ENCODE data around the gene TBCD.
"Not testable (repeated sequence)": the region's sequence is repeated elsewhere in the genome, so short reads cannot be mapped to it uniquely, and the experiment has no call there.

TBCD gene

DNA sequence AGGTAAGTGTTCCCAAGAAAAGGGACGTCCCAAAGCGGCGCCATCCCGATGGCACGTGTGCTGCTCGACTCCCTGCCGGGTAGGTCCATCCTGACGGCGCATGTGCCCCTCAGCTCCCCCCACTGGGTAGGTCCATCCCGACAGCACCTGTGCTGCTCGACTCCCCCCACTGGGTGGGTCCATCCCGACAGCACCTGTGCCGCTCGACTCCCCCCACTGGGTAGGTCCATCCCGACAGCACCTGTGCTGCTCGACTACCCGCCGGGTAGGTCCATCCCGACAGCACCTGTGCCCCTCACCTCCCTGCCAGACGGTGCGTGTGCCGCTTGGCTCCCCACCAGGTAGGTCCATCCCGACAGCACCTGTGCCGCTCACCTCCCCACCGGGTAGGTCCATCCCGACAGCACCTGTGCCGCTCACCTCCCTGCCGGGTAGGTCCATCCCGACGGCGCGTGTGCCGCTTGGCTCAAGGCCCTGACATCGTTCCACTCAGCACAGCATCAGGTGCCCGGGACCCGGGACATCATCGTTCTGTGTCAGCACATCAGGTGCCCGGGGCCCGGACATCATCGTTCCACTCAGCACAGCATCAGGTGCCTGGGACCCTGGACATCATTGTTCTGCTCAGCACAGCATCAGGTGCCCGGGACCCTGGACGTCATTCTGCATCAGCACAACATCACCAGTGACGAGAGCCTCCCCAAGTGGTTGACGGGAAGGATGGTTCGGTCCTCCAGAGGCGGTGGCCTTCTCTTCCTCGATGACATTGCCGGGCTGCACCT, 22.2 kb upstream of the TBCD start:
- DNase-seq (ENCODE audit: low read depth), result no peak

DNA sequence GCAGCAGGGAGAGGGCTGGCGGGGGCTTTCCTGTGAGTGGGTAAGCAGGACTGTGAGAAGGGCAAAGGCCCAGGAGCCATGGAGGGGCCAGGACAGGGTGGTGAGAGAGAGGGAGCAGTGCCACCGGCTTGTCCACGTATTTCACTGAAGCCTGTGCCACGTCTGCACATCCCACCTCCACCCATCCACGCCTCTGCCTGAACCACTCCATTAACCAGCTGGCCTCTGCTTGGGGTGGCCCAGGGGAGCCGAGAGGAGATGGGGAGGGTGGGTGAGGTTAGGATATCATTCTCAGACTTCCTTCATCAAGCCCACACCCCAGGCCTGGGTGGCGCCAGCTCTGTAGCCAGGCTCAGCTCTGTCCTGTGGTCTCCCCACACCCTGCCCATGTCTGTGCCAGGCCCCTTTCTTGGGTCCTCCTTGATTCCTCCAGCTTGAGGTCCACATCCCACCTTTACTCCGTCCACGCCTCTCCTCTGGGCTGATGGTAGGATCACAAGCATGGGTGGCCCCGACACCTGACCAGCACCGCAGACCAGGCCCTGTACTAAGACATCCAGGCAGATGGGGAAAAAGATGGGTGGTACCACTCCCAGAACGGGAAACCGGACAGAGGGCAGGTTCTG, 19.6 kb upstream of the TBCD start:
- no peak for DNase-seq (ENCODE audit: low read depth)

DNA sequence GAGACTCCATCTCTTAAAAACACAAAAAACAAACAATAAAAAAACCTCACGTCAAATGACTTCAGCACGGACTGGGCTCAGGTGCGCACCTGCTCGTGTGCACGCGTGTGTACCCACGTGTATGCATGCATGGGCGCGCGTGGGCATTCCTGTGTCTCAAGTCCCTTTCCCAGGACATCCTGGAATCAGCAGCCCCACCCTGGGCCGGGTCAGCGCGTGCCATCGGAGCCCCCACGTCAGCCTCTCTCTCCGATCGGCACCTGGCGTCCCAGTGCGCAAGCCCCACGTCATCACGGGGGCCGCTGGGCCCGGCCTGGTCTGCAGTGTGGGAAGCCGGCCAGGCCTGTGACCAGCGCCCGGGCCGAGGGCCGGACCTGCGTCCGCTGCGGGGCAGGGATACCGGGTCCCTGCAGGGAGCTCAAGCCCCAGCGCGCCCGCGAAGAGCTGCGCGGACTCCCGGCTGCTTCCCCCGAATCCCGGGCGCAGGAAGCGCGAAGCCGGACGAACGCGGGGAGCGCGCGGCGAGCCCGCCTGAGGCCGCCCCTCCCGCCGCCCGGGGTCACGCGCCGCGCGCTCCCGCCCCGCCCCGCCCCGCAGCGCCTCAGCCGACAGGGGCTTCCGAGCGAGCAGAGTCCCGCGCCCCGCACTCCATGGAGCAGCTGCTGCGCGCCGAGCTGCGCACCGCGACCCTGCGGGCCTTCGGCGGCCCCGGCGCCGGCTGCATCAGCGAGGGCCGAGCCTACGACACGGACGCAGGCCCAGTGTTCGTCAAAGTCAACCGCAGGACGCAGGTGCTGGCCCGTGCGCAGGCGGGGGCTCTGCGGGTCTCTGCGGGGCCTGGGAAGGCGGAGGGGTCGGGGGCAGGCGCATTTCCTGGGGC, 16.6 kb upstream of the TBCD start, which contains the start of gene FN3K:
Gene FN3K, plus strand, starts transcription at position 629 of the 880 bp plus-strand sequence. Its CDS starts 22 bp downstream, at position 651.
- no peak for DNase-seq (ENCODE audit: low read depth)

DNA sequence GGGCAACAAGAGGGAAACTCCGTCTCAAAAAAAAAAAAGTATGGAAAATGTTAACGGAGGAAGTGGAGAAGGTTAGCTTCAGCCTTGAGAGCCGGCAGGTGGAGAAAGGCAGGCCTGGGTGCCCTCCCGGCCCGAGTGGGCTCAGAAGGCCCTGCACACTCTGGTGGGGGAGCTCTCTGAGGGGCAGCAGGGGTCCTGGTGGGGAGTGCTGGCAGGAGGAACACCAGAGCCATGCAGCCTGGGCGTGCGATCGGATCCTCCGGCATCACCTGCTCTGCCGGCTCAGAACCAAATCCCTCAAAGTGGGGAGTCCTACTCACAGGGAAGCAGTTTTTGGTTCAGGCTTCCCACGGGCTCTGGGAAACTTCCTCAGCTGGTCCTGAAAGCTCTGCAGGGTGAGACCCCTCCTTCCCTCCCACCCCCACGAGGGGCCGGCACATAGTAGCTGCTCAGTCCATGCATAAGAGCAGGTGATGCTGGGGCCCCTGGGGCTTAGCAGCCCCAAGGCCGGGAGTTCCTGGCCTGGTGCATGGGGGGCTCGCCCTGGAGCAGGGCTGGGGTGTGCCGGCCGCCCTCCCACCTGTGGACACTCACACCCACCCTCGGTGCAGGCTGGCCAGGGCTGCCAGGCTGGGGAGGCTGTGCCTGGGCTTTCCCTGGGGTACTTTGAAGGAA, 15.2 kb upstream of the TBCD start:
- no peak for DNase-seq (ENCODE audit: low read depth)

DNA sequence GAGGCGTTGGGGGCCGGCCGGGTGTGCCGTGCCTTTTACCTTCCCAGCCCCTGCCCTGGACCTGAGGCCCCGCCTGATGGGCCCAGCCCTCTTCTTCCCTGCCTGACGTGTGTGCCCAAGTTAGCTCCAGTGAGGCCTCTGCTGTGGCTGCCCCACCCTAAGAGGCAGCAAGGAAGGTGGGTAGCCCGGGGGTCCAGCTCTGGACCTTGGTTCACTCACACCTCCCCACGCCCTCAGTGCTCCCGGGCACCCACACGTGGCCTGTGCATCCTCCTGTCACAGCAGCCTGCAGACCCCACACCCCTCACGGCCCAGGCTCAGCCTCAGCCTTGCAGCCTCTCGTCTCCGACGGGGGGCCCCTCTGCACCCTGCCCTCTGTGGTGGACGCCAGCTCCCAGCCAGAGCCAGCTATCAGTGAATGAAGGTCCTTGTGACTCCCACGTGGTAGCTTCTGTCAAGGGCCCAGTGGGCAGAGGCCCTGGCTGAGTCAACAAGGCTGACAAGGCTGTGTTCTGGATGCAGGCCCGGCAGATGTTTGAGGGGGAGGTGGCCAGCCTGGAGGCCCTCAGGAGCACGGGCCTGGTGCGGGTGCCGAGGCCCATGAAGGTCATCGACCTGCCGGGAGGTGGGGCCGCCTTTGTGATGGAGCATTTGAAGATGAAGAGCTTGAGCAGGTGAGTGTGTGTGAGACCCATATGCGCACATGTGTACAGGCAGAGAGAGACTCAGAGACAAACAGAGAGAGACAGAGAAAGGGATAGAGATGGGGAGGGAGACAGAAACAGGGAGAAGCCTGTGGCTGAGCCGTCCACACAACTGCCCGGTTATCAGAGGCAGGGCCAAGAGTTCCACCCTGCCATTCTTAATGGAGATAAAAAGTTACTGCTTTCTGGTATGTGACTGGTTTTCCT, 13.6 kb upstream of the TBCD start:
- no peak for DNase-seq (ENCODE audit: low read depth)

DNA sequence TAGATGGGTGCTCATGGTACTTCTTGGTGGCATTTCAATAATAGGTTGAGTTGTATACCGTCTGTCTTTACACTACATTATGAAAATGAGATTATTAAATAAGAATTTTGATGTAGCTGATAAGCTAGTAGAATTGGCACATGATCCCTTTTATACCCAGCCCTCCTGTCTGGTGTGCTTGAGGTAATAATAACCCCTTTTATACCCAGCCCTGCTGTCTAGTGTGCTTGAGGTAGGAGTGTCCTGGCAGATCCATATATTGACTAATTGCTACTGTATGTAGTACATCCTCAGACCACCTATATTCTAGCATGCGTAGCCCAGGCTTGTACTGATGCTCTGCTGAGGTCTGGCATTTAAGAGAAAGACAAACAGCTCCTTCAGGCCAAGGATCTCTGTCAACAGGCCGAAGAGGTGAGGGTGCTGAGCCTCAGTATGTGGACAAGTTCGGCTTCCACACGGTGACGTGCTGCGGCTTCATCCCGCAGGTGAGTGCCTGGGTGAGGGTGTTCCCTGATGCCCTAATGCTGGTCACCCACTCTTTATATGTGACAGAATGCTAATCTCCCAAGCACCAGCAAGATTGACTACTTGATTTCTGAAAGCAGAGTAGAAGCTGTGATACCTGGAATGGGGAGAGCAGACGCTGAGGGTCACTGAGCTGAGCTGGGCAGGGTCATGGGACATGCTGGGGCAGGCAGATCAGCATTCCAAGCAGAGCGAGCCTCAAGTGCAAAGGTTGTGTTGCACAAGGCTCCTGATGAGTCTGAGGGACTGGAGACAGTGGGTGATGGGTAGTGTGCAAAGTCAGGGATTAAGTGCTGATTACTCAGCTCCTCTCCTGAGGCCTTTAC, 10.7 kb upstream of the TBCD start:
- DNase-seq (ENCODE audit: low read depth), result no peak

DNA sequence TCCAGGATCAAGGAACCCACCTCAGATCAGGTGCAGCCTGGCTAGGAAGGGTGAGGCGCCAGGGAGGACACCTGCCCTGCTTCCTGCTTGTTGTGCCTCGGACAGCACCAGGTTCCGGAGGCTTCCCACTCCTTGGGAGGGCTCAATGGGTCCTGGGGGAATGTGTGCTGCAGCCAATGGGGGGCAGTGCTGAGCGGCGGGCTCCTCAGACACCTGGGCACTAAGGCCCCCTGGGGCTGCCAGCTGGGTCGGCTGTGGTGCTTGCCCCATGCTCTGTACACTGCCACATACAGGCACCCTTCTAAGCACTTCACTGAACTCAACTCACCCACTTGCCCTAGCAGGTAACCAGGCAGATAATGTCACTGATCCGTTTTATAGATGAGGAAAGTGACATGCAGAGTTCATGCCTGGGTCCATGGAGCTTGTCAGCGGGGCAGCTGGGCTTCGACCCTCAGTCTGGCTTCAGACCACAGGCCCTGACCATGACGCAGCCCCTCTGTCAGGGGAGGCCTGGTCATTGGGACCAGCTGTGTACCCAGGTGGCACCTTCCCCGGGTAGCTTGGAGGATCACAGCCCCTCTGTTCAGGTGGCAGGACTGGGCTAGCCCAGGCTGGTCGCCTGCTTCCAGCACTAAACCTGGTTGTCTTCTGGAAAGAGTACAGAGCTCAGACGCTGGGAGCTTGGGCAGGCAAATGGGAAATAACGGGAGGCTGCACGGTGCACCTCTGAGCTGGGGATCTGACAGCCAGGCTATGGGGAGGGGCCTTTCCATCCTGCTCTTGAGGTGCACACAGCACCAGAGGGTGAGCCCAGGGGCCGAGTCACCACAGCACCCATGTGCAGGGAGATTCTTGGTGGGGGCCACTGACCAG, 8.3 kb upstream of the TBCD start:
- DNase-seq (ENCODE audit: low read depth), result no peak

DNA sequence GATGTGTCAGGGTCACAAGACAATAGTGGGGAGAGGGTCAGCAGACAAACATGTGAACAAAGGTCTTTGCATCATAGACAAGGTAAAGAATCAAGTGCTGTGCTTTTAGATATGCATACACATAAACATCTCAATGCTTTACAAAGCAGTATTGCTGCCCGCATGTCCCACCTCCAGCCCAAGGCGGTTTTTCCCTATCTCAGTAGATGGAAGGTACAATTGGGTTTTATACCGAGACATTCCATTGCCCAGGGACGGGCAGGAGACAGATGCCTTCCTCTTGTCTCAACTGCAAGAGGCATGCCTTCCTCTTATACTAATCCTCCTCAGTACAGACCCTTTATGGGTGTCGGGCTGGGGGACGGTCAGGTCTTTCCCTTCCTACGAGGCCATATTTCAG, 7.1 kb upstream of the TBCD start:
- DNase-seq (ENCODE audit: low read depth), result not testable (repeated sequence)

DNA sequence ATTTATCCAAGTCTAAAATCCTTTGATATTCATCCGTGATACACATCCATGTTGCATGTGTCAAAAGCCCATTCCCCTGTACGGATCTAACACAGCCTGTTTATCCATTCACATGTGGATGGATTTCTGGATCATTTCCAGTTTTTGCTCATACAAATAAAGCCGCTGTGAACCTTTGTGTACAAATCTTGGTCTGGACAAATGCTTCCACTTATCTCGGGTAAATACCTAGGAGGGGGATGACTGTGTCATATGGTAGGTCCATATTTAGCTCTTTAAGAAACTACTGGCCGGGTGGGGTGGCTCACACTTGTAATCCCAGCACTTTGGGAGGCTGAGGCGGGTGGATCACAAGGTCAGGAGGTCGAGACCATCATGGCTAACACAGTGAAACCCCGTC, 6.3 kb upstream of the TBCD start:
- DNase-seq (ENCODE audit: low read depth), result no peak

DNA sequence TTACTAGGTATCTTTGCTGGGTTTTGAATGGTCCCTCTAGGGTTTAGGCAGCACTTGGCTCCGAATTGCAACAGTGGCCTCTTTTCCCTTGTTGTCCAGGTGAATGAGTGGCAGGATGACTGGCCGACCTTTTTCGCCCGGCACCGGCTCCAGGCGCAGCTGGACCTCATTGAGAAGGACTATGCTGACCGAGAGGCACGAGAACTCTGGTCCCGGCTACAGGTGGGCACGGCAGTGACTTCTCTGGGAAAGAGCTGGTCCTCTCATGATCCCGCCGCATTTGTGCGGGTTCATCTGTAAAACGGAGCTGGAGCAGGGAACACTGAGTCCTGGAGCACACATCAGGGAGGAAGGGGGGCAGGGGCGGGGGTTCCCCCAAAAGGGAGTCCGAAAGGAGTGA, 3.1 kb upstream of the TBCD start:
- DNase-seq (ENCODE audit: low read depth), result no peak

DNA sequence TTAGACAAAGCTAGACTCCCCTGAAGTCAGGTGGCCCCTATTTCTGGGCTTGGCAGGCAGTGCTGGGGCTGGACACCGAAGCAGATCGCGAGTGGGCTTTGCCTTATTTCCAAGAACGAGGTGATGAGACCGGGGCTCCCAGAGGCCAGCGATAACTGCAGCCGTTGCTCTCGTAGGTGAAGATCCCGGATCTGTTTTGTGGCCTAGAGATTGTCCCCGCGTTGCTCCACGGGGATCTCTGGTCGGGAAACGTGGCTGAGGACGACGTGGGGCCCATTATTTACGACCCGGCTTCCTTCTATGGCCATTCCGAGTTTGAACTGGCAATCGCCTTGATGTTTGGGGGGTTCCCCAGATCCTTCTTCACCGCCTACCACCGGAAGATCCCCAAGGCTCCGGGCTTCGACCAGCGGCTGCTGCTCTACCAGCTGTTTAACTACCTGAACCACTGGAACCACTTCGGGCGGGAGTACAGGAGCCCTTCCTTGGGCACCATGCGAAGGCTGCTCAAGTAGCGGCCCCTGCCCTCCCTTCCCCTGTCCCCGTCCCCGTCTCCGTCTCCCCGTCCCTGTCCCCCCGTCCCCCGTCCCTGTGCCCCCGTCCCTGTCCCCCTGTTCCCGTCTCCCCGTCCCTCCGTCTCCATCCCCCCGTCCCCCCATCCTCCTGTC, 1.5 kb upstream of the TBCD start:
- no peak for DNase-seq (ENCODE audit: low read depth)

DNA sequence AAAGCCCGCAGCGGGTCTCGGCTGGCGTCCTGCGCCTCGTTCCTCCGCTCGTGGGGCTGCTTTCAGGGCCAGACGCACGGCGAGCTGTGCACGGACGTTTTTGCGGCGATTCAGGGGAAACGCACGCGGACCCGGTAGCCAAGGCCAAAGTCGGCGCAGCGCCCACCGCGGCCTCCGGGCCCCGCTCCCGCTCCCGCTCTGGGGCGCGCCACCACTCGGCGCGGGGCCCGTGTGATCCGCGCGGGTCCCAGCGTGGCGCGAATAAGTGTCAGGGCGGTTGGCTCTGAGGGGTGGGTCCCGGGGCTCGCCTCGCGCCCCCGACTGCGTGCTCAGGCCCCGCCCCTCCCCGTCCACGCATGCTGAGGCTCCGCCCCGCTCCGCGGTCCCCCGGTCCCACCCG, 694 bp upstream of the TBCD start:
- DNase-seq (ENCODE audit: low read depth), result no peak

DNA sequence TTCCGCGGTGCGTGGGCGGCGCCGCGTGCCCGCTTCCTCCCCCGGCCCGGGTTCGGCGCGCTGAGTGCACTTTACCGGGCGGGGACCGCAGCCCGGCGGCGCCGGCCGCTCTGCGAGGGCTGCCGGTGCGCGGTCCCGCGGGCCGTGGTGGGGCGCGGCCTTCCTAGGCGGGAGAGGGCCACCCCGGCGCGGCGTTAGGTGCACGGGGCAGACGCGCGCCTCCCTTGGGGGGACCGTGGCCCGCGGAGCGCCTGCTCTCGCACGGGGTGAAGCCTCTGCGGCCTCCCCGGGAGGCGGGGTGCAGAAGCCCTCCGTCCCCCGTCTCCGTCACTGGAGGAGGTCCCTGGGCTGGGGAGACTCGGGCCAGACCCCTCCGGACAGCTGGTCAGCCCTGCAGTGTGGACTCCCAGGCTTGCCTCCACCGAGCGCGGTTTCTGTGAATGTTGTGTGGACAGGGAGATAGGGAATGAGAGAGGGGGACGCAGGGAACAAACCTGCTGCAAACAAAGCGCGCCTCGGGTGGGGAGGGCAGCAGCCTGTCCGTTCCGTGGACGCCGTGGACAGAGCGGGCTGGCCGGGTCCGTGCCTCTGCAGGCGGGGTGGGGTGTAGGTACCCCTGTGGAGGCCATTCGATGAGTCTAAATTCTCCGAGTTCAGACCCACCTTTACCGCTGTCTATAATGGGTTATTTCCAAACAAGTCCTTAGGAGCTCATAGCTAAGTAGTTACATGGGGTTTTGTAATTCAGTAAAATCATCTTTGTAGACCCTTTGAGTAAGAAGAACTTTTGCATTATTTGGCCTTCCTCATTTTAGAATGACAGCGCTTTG, 721 bp downstream of the TBCD start:
- no peak for DNase-seq (ENCODE audit: low read depth)

DNA sequence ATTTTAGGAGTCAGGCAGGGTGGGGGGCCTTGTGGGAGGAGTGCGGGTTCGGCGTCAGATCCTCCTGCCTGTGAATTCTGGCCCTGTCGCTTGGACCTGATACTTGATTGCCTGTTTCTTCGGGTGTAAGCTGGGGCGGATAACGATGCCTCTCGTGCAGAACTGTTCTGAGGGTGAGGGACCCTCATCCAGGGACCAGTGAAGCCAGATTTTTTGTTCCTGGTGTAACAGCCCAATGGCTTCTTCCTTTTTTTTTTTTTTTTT, 1.3 kb downstream of the TBCD start:
- DNase-seq (ENCODE audit: low read depth), result no peak

DNA sequence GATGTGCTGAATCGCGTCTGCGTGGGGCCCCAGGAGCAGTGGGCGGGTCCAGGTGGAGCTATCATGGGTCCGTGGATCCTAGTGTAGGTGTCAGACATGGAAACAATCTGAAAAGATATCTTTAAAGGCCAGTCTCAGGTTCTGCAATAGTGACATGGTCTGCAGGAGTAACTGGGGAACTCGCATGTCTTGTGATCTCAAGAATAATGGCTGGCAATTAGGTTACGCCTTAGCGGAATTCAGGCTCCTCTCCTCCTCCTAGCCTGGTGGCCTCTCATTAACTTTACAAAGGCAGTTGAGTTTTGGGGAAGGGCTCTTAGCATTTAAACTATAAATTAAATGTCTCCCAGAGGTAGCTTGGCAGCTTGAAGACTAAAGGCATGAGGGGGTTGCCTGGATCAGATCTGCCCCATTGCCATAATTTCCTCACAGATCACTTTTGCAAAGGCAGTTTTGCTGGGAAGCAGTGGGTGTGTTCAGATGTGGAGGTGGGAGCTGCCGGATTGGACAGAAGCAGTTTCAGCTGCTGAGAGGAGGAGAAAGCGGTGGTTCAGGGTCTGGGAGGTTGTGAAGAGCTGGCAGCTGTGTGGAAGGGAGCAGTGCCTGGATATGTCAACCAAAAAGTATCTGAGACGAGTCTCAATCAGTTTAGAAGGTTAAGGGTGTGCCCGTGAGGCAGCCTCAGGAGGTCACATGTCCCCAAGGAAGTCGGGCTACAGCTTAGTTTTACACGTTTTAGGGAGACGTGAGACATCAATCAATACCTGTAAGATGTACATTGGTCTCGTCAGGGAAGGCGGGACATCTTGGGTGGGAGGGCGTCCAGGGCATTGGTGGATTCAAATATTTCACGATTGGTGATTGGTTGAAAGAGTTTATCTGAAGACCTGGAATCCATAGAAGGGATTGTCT, 2.7 kb downstream of the TBCD start:
- DNase-seq (ENCODE audit: low read depth), result no peak

DNA sequence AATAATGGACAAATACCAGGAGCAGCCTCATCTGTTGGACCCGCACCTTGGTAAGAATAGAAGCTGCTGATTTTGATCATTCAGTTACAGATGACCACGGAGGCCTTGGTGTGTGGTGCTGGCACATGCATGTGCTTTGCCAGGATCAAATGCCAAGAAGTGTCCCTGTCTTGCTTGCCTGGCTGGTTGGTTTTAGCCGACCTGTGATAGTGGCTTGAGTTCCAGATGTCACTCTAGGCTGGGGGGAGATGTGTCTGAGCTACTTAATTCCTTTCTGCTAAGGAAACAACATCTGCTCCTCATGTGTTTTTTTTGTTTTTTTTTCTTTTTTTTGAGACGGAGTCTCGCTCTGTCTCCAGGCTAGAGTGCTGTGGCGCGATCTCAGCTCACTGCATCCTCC, 4.3 kb downstream of the TBCD start:
- DNase-seq (ENCODE audit: low read depth), result no peak

DNA sequence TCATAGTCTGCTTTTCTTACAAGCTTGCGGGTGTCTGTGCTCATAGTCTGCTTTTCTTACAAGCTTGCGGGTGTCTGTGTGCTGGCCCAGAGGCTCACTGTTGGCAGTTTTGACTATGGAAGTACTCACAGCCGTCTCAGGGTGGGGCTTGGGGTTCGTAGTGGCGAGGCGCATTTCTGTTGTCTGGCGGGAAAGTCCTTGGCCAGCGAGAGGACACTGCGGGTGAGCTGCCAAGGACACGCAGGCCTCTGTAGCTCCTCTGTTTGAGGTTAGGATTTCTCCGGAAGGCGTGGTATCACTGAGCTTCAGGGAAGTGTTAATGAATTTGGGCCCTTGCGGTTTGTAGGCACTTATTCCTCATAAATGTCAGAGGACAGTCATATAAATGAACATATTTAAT, 13.5 kb downstream of the TBCD start:
- no peak for DNase-seq (ENCODE audit: low read depth)
